ACC112 (cell line): ENCODE measurements around the gene GALNT10.

Source experiments
- H2AFZ ChIP-seq: fragments of 200-600 bp; sonication (generic); one replicate; pipeline ENCODE4 v1.6.0; 2017; ENCODE audit warnings: antibody characterized with exemption, low read length; ENCODE audit not compliant: unreplicated experiment
- H3K27ac ChIP-seq: fragments of 200-600 bp; sonication (generic); 2 replicates; pipeline ENCODE4 v1.5.1; 2014; ENCODE audit warnings: low read depth, mild to moderate bottlenecking, antibody characterized with exemption, low read length, moderate library complexity
- H3K27me3 ChIP-seq: fragments of 200-600 bp; sonication (generic); 2 replicates; pipeline ENCODE4 v1.6.1; 2014; ENCODE audit warnings: mild to moderate bottlenecking, antibody characterized with exemption, low read length, moderate library complexity, mixed read lengths; ENCODE audit not compliant: insufficient read depth
- H3K36me3 ChIP-seq: fragments of 200-600 bp; sonication (generic); 2 replicates; pipeline ENCODE4 v1.6.1; 2016; ENCODE audit warnings: mild to moderate bottlenecking, antibody characterized with exemption, low read length, moderate library complexity, mixed read lengths; ENCODE audit not compliant: insufficient read depth
- H3K4me1 ChIP-seq: fragments of 200-600 bp; sonication (generic); one replicate; pipeline ENCODE4 v1.6.1; 2016; ENCODE audit warnings: low read length, mixed read lengths; ENCODE audit not compliant: insufficient read depth, unreplicated experiment, control insufficient read depth
- H3K4me3 ChIP-seq: fragments of 200-600 bp; sonication (generic); 2 replicates; pipeline ENCODE4 v1.5.1; 2014; ENCODE audit warnings: mild to moderate bottlenecking, low read depth, low read length
- H3K79me2 ChIP-seq: fragments of 200-600 bp; sonication (generic); one replicate; pipeline ENCODE4 v1.6.0; 2016; ENCODE audit warnings: low read length; ENCODE audit not compliant: control insufficient read depth, unreplicated experiment, insufficient read depth

Gene GALNT10

DNA sequence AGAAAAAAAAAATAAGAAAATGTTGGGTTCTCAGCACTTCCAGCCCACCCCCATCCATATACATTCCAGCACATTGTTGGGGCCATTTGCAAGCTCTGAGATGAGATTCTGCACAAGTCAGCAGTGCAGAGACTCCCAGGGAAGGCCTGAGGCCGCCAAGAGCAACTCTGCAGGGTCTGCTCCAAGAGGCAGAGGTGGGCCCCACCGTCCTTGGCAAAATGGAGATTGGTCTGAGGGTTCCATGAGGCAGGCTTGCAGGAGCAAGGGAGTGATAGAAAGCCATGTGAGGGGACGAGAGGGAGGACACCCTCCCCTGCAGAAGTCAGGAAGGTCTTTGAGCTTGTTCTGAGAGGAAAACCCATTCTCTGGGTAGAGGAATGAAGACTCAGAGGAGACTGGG, 203.3 kb downstream of the GALNT10 start:
- 0 out of 2 replicates have a peak, but pooled peaks cover 8% of the 10 kb centered on the region for H3K36me3 ChIP-seq
- no peaks in the 10 kb centered on the region for H3K27me3 ChIP-seq
- no peak overlapping the region for H2AFZ ChIP-seq
- H3K4me3 ChIP-seq: no peak overlapping the region
- H3K79me2 ChIP-seq: no peaks in the 10 kb centered on the region
- no peak overlapping the region for H3K27ac ChIP-seq
- peaks cover 9% of the 10 kb centered on the region for H3K4me1 ChIP-seq

DNA sequence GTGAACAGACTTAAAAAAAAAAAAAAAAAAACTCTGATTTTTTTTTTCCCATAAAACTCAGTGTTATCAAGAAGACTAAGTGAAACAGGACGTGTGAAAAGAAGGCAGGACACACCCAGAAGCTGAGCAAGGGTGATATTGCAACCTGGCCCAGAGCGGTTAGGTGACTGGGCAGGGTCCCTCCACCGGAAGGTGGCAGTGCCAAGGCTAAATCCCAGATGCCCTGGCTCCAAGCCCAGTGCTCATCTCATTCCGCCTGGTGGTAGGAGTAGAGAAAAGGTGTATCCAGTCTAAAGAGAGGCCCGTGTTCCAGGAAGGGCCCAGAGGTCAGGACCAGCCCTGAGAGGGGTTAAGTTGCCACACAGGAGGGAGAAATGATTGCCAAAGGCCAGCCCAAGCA, 203.8 kb downstream of the GALNT10 start:
- H3K27ac ChIP-seq: no peak overlapping the region
- peaks cover 9% of the 10 kb centered on the region for H3K4me1 ChIP-seq
- no peak overlapping the region for H2AFZ ChIP-seq
- H3K27me3 ChIP-seq: no peaks in the 10 kb centered on the region
- no peak overlapping the region for H3K4me3 ChIP-seq
- 0 out of 2 replicates have a peak, but pooled peaks cover 8% of the 10 kb centered on the region for H3K36me3 ChIP-seq
- no peaks in the 10 kb centered on the region for H3K79me2 ChIP-seq

DNA sequence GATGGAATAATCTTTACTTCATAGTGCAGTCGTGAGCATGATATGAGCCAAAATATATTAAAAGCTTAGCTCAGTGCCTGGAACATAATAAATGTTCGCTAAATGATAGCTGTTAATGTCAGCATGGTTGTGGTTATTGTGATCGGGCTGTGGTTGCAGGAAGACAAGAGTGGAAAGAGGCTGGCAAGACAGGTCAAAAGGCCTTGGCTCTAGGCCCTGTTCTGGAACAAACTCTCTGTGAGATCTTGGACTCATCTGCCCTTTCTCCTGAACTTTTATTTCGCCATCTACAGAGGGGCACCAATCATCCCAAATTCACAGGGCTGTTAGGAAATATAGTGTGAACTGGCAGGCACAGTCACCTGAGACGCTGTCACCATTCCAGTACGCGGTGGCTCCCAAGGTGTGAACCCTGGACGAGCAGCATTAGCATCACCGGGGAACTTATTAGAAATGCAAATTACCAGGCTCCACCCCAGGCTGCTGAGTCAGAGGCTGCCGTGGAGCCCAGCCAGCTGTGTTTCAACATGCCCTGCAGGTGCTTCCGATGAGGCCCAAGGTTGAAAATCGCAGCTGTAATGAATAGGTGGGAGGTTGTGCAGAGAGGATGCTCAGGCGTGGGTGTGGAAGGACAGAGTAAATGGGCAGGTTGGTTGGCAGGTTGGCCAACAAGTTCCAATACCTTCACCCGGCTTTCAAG, 205.0 kb downstream of the GALNT10 start:
- H3K27ac ChIP-seq: no peak overlapping the region
- H3K27me3 ChIP-seq: no peaks in the 10 kb centered on the region
- no peaks in the 10 kb centered on the region for H3K79me2 ChIP-seq
- 0 out of 2 replicates have a peak, but pooled peaks cover 7% of the 10 kb centered on the region for H3K36me3 ChIP-seq
- no peak overlapping the region for H2AFZ ChIP-seq
- no peak overlapping the region for H3K4me3 ChIP-seq
- H3K4me1 ChIP-seq: peaks cover 9% of the 10 kb centered on the region

DNA sequence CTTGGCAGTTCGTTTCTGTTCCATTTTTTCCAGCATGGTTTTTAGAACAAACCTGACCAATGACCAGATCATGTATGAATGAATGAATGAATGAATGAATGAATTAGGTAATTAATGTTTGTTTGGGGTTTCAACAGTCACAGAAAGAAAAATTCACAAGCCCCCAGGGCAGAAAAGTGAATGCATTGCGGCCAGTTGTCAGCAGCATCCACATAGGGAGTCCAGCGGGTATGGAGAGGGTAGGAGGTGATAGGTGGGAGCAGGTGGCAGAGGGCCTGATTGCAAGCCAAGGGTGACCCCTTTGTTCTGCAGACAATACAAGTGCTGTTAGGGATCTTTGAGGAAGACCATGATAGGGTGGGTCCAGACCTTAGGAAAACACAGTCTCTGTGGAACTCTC, 205.6 kb downstream of the GALNT10 start:
- Histone ChIP-seq H3K27me3 (no peaks in the 10 kb centered on the region), H2AFZ (no peak overlapping the region), H3K27ac (no peak overlapping the region), H3K4me3 (no peak overlapping the region), H3K36me3 (0 out of 2 replicates have a peak, but pooled peaks cover 3% of the 10 kb centered on the region), H3K4me1 (peaks cover 9% of the 10 kb centered on the region), H3K79me2 (no peaks in the 10 kb centered on the region)

DNA sequence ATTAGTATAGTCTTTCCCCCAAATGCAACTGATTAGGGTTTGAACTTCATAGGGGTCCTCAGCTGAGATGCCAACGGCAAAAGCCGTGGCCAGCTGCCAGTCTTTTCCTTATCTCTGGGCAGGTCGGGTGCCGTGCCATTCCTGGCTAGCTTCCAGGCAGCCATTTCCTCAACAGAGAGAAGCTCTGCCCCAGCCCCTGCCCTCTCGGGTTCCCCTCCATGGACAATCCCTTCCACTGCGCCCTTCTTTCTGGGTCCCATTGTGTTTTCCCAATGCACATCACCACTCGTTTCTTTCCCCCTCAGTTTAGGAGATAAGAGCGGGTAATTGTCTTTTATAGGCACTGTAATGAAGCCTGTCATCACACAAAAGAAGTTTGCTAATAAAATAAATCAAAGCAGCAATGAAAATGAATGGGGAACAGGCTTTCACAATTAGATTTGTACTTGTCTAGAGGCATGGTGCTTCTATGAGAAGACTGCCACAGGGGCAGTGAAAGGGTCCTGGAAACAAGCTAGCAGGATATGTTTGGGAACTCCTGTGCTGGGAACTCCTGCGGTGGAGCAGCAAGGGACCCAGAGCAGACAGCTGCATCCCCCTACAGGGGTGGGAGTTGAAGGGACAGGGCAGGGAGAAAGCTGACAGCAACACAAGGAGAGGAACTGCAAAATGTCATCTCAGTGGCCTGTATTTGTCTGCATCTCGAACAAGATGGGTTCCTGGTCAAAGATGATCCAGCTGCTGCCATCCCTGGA, 207.3 kb downstream of the GALNT10 start:
- H3K27ac ChIP-seq: no peak overlapping the region
- H3K4me3 ChIP-seq: no peak overlapping the region
- H3K79me2 ChIP-seq: no peaks in the 10 kb centered on the region
- no peak overlapping the region for H2AFZ ChIP-seq
- H3K36me3 ChIP-seq: no peaks in the 10 kb centered on the region
- peaks cover 9% of the 10 kb centered on the region for H3K4me1 ChIP-seq
- no peaks in the 10 kb centered on the region for H3K27me3 ChIP-seq

DNA sequence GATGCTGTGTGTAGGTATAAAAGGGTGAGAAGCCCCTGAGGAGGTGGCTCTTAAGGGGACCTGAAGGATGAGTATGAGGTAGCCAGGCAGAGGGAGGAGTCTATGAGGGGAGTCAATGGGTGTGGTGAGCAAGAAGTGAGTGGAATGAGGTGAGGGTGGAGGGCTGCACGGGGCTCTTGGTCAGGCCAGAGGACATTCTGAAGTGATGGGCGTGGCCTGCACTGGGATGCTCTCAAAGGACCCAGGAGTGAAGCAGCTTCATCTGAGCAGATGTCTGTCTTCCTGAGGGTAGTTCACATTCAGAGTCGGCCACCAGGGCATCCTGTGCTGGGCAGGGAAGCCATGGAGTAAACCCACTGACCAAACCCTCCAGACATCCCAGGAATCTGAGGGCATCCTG, 210.1 kb downstream of the GALNT10 start:
- Histone ChIP-seq H3K36me3 (no peaks in the 10 kb centered on the region), H2AFZ (no peak overlapping the region), H3K27me3 (no peaks in the 10 kb centered on the region), H3K79me2 (no peaks in the 10 kb centered on the region), H3K4me3 (no peak overlapping the region), H3K27ac (no peak overlapping the region), H3K4me1 (peaks cover 4% of the 10 kb centered on the region)

DNA sequence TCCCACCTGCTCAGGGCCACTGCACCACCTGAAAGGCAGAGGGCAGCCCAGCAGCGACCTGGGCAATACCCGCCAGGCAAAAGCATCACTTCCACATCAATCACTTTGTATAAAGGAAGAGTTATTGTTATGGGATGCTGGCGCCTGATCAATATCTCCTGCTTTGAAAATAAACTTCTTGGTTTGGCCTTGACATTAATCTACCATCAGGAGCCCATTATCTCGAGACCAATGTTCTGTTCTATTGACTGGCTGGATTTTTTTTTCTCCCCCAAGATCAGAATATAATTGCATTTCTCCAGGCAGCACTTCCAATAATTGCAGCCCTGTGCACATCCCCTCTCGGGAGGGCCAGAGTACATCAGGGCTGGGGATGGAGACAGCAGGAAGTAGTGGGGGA, 210.8 kb downstream of the GALNT10 start:
- Histone ChIP-seq H3K27me3 (no peaks in the 10 kb centered on the region), H3K36me3 (no peaks in the 10 kb centered on the region), H3K27ac (no peak overlapping the region), H3K79me2 (no peaks in the 10 kb centered on the region), H3K4me3 (no peak overlapping the region), H3K4me1 (peaks cover 4% of the 10 kb centered on the region), H2AFZ (no peak overlapping the region)

DNA sequence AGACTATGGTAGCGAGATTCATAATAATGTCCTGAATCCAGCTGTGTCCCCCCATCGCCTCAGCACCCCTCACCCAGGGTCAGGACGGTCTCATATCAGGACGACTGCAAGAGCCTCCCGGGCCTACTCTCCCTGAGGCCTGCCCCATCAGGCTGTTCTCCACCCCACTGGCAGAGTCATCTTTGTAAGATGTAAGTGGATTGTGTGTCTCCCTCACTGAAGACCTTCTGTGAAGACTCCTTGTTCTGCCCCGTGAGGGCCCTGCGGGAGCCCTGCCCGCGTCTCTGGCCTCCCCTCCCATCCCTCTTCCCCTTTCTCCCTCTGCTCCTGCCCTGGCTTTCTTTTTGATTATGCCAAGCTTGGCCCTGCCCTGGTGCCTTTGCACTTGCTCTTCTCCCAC, 211.4 kb downstream of the GALNT10 start:
- H3K79me2 ChIP-seq: no peaks in the 10 kb centered on the region
- H3K36me3 ChIP-seq: no peaks in the 10 kb centered on the region
- H3K27ac ChIP-seq: no peak overlapping the region
- peaks cover 4% of the 10 kb centered on the region for H3K4me1 ChIP-seq
- no peak overlapping the region for H2AFZ ChIP-seq
- H3K27me3 ChIP-seq: no peaks in the 10 kb centered on the region
- no peak overlapping the region for H3K4me3 ChIP-seq

DNA sequence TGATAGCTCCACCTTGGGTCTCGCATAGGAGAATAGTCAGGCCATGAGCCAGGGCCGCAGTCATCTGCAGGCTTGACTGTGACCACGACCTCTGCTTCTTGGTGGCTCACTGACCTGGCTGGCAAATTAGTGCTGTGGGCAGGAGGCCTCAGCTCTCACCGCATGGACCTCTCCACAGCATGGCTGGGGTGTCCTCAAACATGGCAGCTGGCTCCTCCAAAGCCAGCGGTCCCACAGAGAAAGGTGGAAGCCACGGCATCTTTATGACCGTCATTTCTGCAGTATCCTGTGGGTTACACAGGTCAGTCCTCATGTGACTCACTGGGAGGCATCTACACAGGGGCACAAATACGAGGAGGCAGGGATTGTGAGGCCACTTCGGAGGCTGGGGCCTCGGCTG, 212.1 kb downstream of the GALNT10 start:
- no peak overlapping the region for H3K4me3 ChIP-seq
- no peaks in the 10 kb centered on the region for H3K27me3 ChIP-seq
- no peak overlapping the region for H2AFZ ChIP-seq
- no peaks in the 10 kb centered on the region for H3K36me3 ChIP-seq
- H3K27ac ChIP-seq: no peak overlapping the region
- H3K4me1 ChIP-seq: peaks cover 4% of the 10 kb centered on the region
- no peaks in the 10 kb centered on the region for H3K79me2 ChIP-seq

DNA sequence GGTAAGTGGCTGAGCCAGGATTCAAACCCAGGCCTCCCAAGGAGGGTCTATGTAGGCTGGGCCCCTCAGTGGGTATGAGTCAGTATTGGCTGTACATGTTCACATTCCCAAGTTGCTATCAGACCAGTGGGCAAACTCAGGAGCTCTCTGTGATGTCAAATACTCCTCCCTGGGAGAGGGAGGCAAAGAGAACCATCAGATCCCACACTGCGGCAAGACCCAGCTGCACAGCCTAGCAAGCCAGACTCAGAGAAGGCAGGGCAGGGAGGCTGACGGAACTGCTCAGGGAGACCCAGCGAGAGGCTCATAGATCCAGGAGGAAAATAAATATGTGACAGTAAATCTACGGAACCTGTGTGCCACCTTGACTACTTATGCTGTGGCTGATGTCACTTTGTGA, 212.7 kb downstream of the GALNT10 start:
- H3K27ac ChIP-seq: no peak overlapping the region
- no peaks in the 10 kb centered on the region for H3K27me3 ChIP-seq
- H3K79me2 ChIP-seq: no peaks in the 10 kb centered on the region
- H3K36me3 ChIP-seq: no peaks in the 10 kb centered on the region
- H2AFZ ChIP-seq: no peak overlapping the region
- H3K4me3 ChIP-seq: no peak overlapping the region
- peaks cover 4% of the 10 kb centered on the region for H3K4me1 ChIP-seq
